Cardiac atrium fibroblast (primary cell): ENCODE measurements around the gene SSX4B. TPM values are rescaled to one million over a fixed set of nuclear protein-coding genes. Genes with fewer than 3 reads are reported as not detected.

Experiments used
- total RNA-seq: library from RNA; depleted of rRNA; stranded (reverse); fragments of >200 nt; gene quantifications from 2 replicates; pipeline ENCODE4 v1.2.3, GENCODE V29; 2015

The SSX4B gene, protein sequence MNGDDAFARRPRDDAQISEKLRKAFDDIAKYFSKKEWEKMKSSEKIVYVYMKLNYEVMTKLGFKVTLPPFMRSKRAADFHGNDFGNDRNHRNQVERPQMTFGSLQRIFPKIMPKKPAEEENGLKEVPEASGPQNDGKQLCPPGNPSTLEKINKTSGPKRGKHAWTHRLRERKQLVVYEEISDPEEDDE
- total RNA-seq: not detected in 2 replicates

DNA sequence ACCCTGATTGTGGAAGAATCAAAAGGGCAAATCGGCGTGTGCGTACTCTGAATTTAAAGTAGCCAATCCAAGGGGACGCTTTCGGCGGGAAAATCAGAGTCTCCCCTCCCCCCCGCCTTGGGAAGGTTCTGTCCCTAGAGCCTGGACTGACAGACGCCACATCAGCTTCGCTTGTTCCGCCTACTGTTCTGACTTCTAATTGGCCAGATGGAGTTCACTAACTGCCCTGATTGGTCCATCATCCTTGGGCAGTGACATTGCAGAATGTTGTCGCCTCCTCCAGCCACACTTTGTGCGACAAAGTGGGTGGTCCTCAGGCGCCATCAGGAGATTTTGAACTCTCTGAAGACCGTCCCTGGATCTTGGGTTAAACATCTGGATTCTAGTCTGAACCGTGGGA lies at the start of gene SSX4B:
Gene SSX4B (minus strand): TSS at position 101 of the 400 bp plus-strand sequence. CDS start 588 bp downstream, outside the sequence.

DNA sequence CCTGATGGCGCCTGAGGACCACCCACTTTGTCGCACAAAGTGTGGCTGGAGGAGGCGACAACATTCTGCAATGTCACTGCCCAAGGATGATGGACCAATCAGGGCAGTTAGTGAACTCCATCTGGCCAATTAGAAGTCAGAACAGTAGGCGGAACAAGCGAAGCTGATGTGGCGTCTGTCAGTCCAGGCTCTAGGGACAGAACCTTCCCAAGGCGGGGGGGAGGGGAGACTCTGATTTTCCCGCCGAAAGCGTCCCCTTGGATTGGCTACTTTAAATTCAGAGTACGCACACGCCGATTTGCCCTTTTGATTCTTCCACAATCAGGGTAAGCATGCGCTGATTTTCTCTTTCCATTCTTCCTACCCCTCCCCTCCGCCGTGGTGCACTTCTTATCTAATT lies 28.5 kb downstream of the SSX4B start, which contains the start of gene SSX4:
Gene SSX4 (plus strand): TSS at position 301 of the 400 bp plus-strand sequence. CDS start 515 bp downstream, outside the sequence.

DNA sequence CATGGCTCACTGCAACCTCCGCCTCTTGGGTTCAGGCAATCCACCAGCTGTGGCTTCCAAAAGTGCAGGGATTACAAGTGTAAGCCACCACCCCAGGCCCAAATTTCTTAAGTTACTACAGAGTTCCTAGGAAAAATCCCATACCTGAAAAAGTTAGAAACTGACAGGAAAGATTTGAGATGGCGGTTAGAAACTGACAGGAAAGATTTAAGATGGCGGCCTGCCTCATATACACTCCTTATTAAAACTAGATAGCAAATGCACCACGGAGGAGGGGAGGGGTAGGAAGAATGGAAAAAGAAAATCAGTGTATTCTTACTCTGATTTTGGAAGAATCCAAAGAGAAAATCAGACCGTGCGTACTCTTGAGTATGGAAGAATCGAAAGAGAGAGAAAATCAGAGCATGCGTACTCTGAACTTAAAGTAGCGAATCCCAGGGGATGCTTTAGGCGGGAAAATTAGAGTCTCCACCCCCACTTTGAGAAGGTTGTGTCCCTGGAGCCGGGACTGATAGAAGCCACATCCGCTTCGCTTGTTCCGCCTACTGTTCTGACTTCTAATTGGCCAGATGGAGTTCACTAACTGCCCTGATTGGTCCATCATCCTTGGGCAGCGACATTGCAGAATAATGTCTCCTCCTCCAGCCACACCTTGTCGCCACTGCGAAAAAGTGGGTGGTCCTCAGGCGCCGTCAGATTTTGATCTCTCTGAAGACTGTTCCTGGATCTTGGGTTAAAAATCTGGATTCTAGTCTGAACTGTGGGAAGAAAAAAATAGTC lies 55.3 kb downstream of the SSX4B start, which contains the start of gene SSX3:
Gene SSX3 (minus strand): TSS at position 389 of the 780 bp plus-strand sequence. CDS start 1,454 bp downstream, outside the sequence.

Other genes with a start within 250 kb of the SSX4B start
- not detected in 2 replicates for gene SSX5, start 215.2 kb downstream of the SSX4B start, total RNA-seq
- gene SSX1, start 156.6 kb downstream of the SSX4B start, total RNA-seq: not detected in 2 replicates
- gene SSX3, start 55.3 kb downstream of the SSX4B start, total RNA-seq: not detected in 2 replicates
- not detected in 2 replicates for gene SSX4, start 28.4 kb downstream of the SSX4B start, total RNA-seq
- 34.8 and 64.5 TPM in 2 replicates for gene SLC38A5, start 58.3 kb upstream of the SSX4B start, total RNA-seq
- 76.2 and 84.6 TPM in 2 replicates for gene FTSJ1, start 64.2 kb upstream of the SSX4B start, total RNA-seq
- 22.6 and 65.0 TPM in 2 replicates for gene PORCN, start 97.0 kb upstream of the SSX4B start, total RNA-seq
- 44.4 and 77.0 TPM in 2 replicates for gene EBP, start 109.8 kb upstream of the SSX4B start, total RNA-seq
- gene TBC1D25, start 127.8 kb upstream of the SSX4B start, total RNA-seq: 7.4 and 7.8 TPM in 2 replicates
- gene RBM3, start 162.5 kb upstream of the SSX4B start, total RNA-seq: 304 and 385 TPM in 2 replicates
- 115 and 118 TPM in 2 replicates for gene WDR13, start 185.5 kb upstream of the SSX4B start, total RNA-seq